ES-I3 (cell line): ENCODE results near the gene YWHAE.
"Not testable (repeated sequence)": the region's sequence is repeated elsewhere in the genome, so short reads cannot be mapped to it uniquely, and the experiment has no call there.

Experiments used
- H3K36me3 ChIP-seq: 2 replicates; pipeline ENCODE4 v1.6.1; 2013; ENCODE audit warnings: mild to moderate bottlenecking, low read length, control low read depth, moderate library complexity; ENCODE audit not compliant: insufficient read depth
- H3K4me1 ChIP-seq: 2 replicates; pipeline ENCODE4 v1.6.1; 2013; ENCODE audit warnings: mild to moderate bottlenecking, control low read depth, low read length; ENCODE audit not compliant: insufficient read depth
- H3K9ac ChIP-seq: 2 replicates; pipeline ENCODE4 v1.6.1; 2013; ENCODE audit warnings: low read depth, mild to moderate bottlenecking, low read length, moderate library complexity
- H3K9me3 ChIP-seq: 2 replicates; pipeline ENCODE4 v1.6.1; 2013; ENCODE audit warnings: mild to moderate bottlenecking, low read length, moderate library complexity; ENCODE audit not compliant: control insufficient read depth, insufficient read depth

Gene YWHAE

DNA sequence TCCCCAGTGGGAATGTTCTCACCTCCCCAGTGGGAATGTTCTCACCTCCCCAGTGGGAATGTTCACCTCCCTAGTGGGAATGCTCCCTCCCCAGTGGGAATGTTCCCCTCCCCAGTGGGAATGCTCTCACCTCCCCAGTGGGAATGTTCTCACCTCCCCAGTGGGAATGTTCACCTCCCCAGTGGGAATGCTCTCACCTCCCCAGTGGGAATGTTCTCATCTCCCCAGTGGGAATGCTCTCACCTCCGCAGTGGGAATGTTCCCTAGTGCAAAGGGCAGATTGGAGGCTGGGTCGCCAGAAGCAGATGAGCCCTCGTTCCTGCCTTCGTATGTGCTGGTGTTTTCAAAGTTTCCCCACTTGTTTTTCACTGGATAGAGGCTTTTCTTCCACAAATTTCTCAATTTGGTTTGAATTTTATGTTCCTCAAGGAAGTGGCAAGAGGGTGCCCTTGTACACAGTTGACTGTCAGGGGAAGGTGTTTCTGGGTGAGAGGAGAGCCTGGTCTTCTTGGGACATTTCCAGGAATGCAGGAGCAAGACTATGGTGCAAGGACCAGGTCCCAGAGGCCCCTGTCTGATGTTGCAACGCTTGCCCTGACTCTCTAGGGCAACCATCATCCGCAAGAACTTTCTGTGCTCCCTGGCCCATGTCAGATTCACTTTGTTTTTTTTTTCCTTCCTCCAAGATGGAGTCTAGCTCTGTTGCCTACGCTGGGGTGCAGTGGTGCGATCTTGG is 86.6 kb downstream of the YWHAE start:
- Histone ChIP-seq H3K4me1 (no peaks in the 10 kb centered on the region), H3K9me3 (no peaks in the 10 kb centered on the region), H3K9ac (no peak overlapping the region), H3K36me3 (no peaks in the 10 kb centered on the region)

DNA sequence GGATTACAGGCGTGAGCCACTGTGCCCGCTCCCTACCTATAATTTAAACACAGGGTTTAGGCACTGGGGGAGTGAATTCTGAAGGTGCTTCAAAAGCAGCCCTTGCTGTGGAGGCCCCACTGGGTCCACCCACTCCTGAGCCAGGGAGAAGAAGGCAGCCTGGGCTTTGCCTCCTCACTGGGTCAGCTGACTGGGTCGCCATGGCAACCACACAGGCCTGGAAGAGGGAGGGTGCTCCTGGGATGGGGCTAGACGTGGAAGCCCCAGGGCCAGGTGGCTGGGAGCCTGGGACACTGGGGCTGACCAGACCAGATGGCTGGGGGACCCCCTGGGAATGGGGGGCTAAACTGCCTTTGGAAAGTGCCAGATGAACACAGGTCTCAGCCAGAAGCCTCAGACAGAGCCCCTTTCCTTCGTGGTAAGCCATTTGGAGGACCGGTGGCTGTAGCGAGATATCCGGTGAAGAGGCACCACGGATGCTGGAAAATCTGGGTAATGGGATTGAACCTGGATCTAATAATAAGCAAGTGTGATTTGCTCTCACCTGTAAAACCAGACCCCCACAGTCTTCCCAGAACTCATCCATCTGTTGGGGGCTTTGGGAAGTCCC is 87.7 kb downstream of the YWHAE start:
- Histone ChIP-seq H3K9ac (no peak overlapping the region), H3K9me3 (no peaks in the 10 kb centered on the region), H3K4me1 (no peaks in the 10 kb centered on the region), H3K36me3 (no peaks in the 10 kb centered on the region)

DNA sequence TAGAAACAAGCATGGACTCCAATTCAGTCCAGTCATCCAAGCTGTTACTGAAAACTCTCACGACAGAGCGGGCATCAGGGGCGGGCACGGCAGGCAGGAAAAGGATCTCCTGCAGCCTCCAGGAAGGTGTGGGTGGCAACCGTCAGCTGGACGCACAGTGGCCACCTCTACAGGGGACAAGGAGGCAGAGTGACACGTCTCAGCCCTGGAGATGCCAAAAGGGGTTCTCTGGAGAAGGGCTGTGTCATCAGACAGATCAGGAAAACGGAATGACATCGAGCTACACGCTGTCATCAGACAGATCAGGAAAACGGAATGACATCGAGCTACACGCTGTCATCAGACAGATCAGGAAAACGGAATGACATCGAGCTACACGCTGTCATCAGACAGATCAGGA is 92.2 kb downstream of the YWHAE start:
- not testable (repeated sequence) for H3K4me1 ChIP-seq, H3K9me3 ChIP-seq, H3K36me3 ChIP-seq, H3K9ac ChIP-seq

DNA sequence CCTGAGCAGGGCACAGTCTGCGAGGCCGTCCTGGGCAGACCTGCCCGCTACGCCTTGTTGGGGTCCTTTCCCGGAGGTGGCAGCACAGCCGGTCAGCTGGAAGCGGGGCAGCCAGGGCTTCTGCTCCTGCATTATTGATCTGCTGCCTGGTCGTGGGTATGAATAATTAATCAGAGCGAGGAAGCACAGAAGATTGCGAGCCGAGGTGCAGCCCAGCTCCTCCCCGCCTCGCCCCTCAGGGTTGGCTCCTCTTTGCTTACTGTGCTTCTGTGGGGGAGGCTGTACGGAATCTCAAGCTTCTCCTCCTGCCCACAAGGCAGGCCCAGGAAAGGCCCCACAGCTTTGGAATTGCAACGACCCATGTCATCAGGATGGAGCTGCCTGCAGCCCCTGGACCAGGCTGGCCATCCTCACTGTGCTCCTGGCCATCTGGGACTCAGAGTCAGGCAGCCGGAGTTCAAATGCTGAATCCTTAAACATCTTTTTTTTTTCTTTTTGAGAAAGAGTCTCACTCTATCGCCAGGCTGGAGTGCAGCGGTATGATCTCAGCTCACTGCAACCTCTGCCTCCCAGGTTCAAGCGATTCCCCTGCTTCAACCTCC is 95.0 kb downstream of the YWHAE start:
- H3K4me1 ChIP-seq = no peaks in the 10 kb centered on the region
- H3K9me3 ChIP-seq = no peaks in the 10 kb centered on the region
- no peak overlapping the region for H3K9ac ChIP-seq
- no peaks in the 10 kb centered on the region for H3K36me3 ChIP-seq

DNA sequence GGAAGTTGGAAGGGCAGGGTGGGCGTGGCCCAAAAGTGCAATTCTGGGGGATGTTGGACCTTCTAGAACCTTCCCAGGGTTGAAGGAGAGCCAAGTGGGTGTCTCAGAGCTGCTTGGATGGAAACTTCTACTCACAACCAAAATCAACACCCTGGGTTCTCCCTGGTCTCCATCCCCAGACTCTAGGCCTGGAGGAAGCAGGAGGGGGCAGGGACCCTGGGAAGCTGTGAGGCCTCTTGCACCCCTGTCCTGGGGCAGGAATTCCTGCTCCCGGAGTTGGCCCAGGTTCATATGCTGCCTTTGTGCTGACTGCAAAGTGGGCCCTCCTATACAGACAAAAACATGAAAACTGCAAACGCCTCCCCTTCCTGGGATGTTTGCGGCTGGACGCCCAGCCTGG is 95.5 kb downstream of the YWHAE start:
- Histone ChIP-seq H3K9ac (no peak overlapping the region), H3K36me3 (no peaks in the 10 kb centered on the region), H3K4me1 (no peaks in the 10 kb centered on the region), H3K9me3 (no peaks in the 10 kb centered on the region)

DNA sequence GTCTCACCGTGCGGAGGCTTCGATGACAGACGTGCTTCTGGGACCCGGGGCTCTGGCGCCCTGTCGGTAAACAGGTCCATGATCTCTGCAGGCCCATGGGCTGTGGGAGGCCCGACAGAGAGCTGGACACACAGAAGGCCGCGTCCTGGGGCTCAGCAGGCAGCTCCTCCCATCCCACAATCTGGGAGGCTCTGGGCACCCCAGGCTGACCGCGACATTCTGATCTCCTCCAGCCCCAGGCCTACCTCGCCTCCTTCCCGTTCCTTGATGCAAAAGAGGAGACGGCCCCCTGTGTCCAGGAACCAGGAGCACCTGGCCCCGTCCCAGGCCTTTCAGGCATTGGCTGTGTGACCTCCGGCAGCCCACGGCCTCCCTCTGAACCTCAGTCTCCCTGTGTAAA is 97.3 kb downstream of the YWHAE start:
- no peaks in the 10 kb centered on the region for H3K36me3 ChIP-seq
- H3K9me3 ChIP-seq = no peaks in the 10 kb centered on the region
- no peak overlapping the region for H3K9ac ChIP-seq
- 0 out of 2 replicates have a peak, but pooled peaks cover 5% of the 10 kb centered on the region for H3K4me1 ChIP-seq

DNA sequence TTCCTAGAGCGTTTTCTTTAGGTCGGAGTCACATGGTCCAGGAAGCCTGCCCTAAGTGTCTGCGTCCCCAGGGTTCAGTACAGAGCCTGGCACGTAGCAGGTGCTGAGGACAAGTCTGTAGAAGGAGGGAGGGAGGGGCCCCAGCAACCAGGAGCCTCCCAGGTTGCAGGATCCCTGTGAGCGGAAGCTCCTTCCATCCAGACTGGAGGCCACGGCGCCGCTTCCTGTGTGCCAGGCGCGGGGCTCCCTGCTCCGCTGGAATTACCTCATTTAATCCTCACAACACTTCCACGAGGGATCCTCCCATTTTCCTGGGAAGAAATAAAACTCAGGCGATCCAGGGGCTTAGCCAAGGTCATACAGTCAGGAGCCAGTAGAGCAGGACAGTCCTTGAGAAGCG is 98.5 kb downstream of the YWHAE start:
- Histone ChIP-seq H3K36me3 (no peaks in the 10 kb centered on the region), H3K9ac (no peak overlapping the region), H3K4me1 (0 out of 2 replicates have a peak, but pooled peaks cover 6% of the 10 kb centered on the region), H3K9me3 (no peaks in the 10 kb centered on the region)

DNA sequence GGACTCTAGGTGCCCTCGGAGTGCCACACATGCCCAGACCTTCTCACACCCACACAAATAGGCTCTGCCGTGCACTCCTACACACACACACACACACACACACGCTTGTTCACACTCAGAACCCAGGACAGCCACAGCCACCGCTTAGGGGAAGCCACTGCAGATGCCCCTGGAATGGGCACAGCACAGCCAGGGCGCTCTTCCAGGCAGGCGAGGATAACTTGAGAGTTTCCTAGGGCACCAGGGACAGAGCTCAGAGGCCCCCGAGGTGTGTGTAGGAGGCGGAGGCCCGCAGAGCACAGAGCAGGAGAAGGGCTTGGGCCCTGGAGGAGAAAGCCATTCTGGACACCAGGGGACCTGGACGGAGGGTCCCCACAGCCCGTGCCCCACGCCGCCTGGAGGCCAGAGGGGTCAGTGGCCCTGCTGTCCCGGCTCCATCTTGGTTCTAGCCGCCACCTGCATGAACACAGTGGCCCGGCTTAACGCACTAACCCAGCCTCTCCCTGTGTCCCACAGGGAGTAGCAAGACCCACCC is 99.6 kb downstream of the YWHAE start:
- H3K36me3 ChIP-seq = no peaks in the 10 kb centered on the region
- 0 out of 2 replicates have a peak, but pooled peaks cover 6% of the 10 kb centered on the region for H3K4me1 ChIP-seq
- no peaks in the 10 kb centered on the region for H3K9me3 ChIP-seq
- no peak overlapping the region for H3K9ac ChIP-seq

DNA sequence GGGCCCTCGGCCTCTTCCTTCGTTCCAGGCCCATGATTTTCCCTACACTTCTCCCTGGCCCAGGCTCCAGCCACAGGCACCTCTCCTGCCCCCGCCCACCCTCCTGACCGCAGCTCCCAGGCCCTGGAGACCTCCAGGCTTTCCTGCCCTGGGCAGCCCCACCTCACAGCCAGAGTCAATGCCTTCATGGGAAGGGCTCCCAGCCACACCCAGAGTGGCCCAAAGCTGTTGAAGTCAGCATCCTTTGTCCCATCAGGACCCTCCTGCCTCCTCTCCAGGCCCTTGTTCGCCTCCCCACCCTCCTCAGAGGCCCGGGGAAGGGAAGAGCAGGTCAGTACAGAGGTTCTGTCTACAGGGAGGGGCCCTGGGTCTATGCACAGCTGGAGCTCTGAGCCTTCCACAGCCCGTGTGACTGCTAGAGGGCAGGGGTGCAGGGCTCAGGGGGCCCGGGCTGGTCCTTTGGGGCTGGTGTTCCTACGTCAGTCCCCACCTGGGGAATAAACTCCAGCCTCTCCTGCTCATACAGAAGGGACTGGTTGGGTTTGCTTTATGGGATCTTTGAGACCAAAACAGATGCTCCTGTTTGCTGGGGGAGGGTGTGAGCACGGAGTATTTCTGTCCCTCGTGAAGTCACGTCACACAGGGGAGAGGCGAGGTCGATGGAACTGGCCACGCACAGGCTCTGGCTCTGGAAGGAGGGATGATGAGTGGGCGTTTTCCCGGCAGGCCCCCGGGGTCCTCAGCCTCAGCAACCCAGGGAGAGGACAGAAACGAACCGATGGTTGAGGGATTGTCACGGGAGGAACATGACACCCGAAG is 100.3 kb downstream of the YWHAE start:
- Histone ChIP-seq H3K4me1 (0 out of 2 replicates have a peak, but pooled peaks cover 6% of the 10 kb centered on the region), H3K9me3 (no peaks in the 10 kb centered on the region), H3K36me3 (no peaks in the 10 kb centered on the region), H3K9ac (no peak overlapping the region)

DNA sequence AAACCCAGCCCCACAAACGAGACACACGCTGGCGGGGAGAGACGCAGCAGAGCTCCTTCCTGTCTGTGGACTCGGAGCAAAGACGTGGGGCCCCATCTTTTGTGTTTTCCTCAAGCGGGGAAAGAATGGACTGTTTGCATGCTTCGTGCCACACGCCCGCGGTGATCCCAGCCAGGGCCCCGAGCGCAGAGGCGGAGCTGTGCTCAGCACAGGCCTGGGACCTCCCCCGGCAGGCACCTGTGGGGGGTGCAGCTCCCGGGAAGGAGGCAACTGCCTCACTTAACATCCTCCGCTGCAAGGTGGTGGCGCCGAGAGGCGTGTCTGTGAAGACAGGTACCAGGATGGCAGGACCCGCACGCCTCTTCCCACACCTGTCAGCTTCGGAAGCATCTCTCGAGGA is 101.4 kb downstream of the YWHAE start:
- H3K4me1 ChIP-seq = 0 out of 2 replicates have a peak, but pooled peaks cover 6% of the 10 kb centered on the region
- H3K9ac ChIP-seq = no peak overlapping the region; the same call in 1 of the 2 replicates
- no peaks in the 10 kb centered on the region for H3K36me3 ChIP-seq
- H3K9me3 ChIP-seq = no peaks in the 10 kb centered on the region
